Spinal cord (tissue), 10 donors: Measurements from ENCODE around the gene RAB33A. TPM values are rescaled to one million over a fixed set of nuclear protein-coding genes. Genes with fewer than 3 reads are reported as not detected.

Experiments
- DNase-seq, 6 donors: peaks; one replicate each; pipeline versions ENCODE4 v3.0.0 to v3.0.0-alpha.2; 2013 to 2015; ENCODE audit warnings: low spot score in 6 of 6, low read depth in 4 of 6
- H3K27ac ChIP-seq: one replicate; pipeline ENCODE4 v1.5.1; 2013; ENCODE audit warnings: low read depth, low read length, control low read depth
- H3K27me3 ChIP-seq: one replicate; pipeline ENCODE4 v1.6.1; 2013; ENCODE audit warnings: low read length; ENCODE audit not compliant: control insufficient read depth, insufficient read depth
- H3K36me3 ChIP-seq: one replicate; pipeline ENCODE4 v1.6.1; 2013; ENCODE audit warnings: low read length; ENCODE audit not compliant: control insufficient read depth, insufficient read depth
- H3K4me1 ChIP-seq: one replicate; pipeline ENCODE4 v1.6.1; 2013; ENCODE audit warnings: low read length; ENCODE audit not compliant: control insufficient read depth, insufficient read depth
- H3K4me3 ChIP-seq: one replicate; pipeline ENCODE4 v1.5.1; 2013; ENCODE audit warnings: low read depth, low read length, control low read depth
- H3K9me3 ChIP-seq: one replicate; pipeline ENCODE4 v1.6.1; 2013; ENCODE audit warnings: low read length; ENCODE audit not compliant: control insufficient read depth, insufficient read depth
- WGBS: methylation state at CpG from one replicate; pipeline ENCODE4 v1.1.5; 2013; ENCODE audit warnings: missing lambda C conversion rate; ENCODE audit not compliant: insufficient coverage; 5-methylcytosine and 5-hydroxymethylcytosine counted together
- polyA plus RNA-seq, 2 donors: library from polyadenylated mRNA; unstranded; fragments of 120-200 nt; gene quantifications; one replicate each; pipeline ENCODE4 v1.2.1, GENCODE V29; 2013; ENCODE audit not compliant: insufficient read length in 2 of 2
- total RNA-seq, 2 donors: library from RNA; depleted of rRNA in 1 of 2; stranded (reverse); fragments of 120-200 nt in 1 of 2; fragments of >200 nt in 1 of 2; gene quantifications; one replicate each; pipeline versions ENCODE4 v1.2.3 to v1.2.4, GENCODE V29; 2013 to 2014
- donor health status: healthy.

Gene RAB33A
- total and polyA plus RNA-seq, 4 donors = 18.6 to 52.5 (median 35.1) TPM

DNA sequence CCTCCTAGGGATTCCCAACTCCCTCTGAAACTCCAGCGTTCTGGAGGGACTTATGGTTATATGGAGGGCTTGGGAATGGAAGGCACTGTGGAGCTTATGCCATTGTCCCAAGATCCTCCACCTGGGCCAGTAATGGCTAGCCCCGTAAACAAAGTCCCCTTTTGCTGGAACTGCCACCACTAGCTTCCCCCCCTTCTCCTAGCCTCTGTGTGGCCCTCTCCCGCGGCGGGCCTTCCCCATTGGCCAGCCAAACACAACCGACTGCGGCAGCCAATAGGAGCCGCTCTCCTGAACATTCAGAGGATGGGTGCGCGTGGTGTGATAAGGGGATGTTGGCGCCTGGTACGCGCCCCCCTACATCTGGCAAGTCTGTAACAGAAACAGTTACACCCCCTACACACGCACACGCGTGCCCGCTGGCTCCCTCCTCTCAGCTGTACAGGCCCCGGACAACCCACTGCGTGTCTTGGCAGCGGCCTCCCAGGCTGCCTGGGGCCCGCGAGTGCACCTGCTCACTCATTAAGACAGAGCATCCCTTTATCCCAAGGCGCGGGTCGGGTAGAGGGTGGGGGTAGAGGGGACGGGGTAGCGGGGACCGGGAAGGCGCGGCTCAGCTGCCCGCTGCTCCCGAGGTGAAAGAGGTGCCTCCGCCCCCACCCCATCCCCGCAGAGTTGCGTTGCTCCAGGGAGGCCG lies 863 bp upstream of the RAB33A start:
- peak overlapping the region; percentile 77 for H3K27ac ChIP-seq
- H3K4me1 ChIP-seq = peaks cover 14% of the 10 kb centered on the region
- H3K36me3 ChIP-seq = no peaks in the 10 kb centered on the region
- no peaks in the 10 kb centered on the region for H3K9me3 ChIP-seq
- peak in 4 of 6 donors; percentile 58 to 97 (median 84) for DNase-seq
- H3K27me3 ChIP-seq = no peaks in the 10 kb centered on the region
- WGBS = 37% methylated on average over 17 of the region's 36 CpGs
- peak overlapping the region; percentile 59 for H3K4me3 ChIP-seq

DNA sequence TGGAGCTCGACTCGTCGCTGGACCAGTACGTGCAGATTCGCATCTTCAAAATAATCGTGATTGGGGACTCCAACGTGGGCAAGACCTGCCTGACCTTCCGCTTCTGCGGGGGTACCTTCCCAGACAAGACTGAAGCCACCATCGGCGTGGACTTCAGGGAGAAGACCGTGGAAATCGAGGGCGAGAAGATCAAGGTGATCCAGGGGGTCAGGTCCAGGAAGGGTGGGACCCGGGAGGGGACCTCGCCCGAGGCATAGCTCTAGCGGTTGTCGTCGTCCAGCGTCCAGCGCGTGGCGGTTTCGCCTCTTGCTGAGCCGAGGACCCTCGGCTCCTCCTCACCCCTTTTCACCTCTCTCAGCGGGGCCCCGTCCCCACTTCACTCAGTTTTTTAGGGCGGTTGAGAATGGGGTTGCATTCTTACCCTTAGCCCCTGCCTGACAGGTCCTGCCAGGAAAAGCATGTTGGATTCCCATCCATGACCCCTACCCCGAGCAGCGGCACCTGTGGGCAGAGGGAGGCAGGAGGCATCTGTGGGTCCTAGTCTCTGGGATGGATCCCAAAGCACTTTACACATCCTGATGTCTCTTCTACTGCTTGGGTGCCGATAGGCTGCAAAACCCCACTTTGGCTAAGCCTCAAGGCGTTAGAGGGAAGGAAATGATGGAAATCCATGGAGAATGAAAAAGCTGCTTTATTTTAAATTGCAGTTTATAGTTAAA lies 524 bp downstream of the RAB33A start:
- DNase-seq = peak in 2 of 6 donors; percentile 38 to 62
- no peaks in the 10 kb centered on the region for H3K36me3 ChIP-seq
- 31% methylated on average over 28 of the region's 34 CpGs for whole genome bisulfite sequencing
- H3K4me3 ChIP-seq = peak overlapping the region; percentile 59
- no peaks in the 10 kb centered on the region for H3K27me3 ChIP-seq
- peaks cover 24% of the 10 kb centered on the region for H3K4me1 ChIP-seq
- peak overlapping the region; percentile 77 for H3K27ac ChIP-seq
- H3K9me3 ChIP-seq = no peaks in the 10 kb centered on the region

DNA sequence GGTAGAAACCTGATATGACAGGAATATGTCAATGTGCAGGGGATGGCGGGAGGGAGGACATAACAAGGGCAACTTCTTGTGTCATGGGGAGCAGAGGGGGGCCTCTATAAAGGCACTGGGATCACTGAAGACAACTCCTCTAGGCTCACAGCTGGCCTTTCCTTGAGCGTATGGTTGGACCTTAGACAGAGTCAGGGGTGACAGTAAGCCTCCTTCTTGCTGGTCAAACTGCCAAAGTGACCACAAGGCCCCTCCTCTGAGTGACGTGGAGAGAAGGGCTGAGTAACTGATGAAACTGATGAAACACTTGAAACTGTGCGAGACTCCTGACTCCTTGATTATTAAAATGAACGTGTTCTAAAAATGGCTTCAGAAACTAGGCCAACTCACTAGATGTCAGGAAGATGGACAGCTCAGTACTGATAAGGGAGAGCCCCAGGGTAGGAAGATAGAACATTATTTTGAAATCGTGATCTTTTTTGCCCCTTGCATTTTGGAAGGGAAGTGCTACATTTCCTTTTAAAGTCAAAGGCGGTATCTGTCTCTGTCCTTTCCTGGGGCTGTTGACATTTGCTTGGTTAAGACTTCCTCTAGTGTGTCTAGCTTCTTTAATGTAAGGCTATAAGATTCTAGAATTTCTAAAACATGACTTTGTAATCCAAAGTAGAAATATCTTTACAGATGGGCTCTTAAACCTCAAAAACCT lies 1.6 kb downstream of the RAB33A start:
- Histone ChIP-seq H3K27me3 (no peaks in the 10 kb centered on the region), H3K36me3 (no peaks in the 10 kb centered on the region), H3K27ac (no peak overlapping the region), H3K9me3 (no peaks in the 10 kb centered on the region), H3K4me1 (peaks cover 24% of the 10 kb centered on the region), H3K4me3 (peak overlapping the region; percentile 59)
- WGBS = 52% methylated on average over 4 of the region's 7 CpGs
- DNase-seq = peak in 2 of 6 donors; percentile 11 to 24

DNA sequence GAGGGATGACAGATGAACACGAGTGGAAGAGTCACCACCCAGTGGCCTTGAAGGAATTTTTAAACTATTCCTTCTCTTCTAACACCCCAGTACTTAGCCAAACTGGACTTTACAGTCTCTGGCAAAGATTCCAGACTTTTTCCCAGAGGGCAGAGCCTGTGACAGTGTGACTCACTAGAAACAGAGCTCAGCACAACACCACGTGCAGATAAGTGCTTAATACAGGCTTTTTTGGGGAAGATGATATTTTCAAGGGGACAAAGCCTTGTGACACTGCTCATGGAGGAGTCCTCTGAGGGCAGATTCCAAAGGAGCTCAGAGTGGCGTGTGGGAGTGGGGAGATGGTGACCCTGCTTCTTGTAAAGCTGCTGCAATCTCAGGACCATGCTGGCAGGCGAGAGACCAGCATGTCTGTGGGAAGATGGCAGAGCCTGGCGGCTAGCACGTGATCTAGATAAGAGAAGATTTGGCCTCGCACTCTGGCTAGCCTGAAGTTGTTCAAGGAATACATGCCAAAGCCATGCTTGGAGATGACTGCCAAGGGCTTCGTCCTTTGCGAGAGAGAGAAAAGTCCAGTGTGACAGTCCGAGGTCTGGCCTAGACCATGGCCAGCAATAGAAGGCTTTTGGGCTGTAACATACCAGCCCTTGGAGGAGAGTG lies 2.4 kb downstream of the RAB33A start:
- Histone ChIP-seq H3K4me3 (peak overlapping the region; percentile 4), H3K27ac (no peak overlapping the region), H3K27me3 (no peaks in the 10 kb centered on the region), H3K9me3 (no peaks in the 10 kb centered on the region), H3K36me3 (no peaks in the 10 kb centered on the region), H3K4me1 (peaks cover 24% of the 10 kb centered on the region)
- WGBS = 56% methylated on average over 9 of the region's 10 CpGs
- DNase-seq = peak in 2 of 6 donors; percentile 8 to 11

DNA sequence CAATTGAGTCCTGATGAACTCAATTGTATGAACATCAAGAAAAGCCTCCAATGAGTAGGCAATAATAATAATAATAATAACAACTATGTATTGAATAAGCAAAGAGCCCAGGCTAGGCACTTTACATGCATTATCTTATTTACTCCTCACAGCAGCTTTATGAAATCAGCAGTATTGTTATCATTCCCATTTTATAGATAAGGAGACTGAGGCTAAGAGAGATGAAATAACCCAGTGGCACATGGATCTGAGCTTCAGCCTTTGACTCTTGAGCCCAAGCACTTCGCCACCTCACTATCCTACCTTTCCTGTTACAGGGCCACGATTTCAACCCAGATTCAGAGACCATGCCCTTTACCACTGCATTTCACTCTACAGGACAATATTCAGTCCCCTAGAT lies 3.2 kb downstream of the RAB33A start:
- Histone ChIP-seq H3K36me3 (no peaks in the 10 kb centered on the region), H3K9me3 (no peaks in the 10 kb centered on the region), H3K4me1 (peaks cover 24% of the 10 kb centered on the region), H3K27me3 (no peaks in the 10 kb centered on the region), H3K27ac (no peak overlapping the region), H3K4me3 (no peak overlapping the region)
- DNase-seq = no peak
- WGBS = no CpG with 5 or more reads among the region's 2 CpGs

DNA sequence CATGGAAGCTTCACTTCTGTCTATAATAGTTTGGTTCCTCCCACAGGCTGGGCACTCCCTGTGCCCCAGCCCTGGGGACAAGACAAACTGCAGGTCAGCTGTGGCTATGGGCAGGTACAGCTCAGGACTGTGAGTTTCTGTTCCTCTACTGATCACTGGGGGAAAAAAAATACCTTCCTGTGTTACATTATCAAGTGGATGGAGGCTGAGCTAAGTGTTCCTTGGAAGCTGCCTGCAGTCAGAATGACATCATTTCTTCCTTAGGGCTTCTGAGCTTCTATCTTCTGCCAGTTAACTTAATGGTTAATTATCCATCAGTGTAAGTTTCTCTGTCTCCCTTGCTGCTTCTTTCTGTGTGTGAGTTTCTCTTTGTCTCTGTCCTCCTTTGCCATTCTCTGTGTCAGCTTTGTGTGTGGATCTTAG lies 4.6 kb downstream of the RAB33A start:
- Histone ChIP-seq H3K4me1 (peaks cover 24% of the 10 kb centered on the region), H3K27ac (peak overlapping the region; percentile 29), H3K4me3 (no peak overlapping the region), H3K27me3 (no peaks in the 10 kb centered on the region), H3K36me3 (no peaks in the 10 kb centered on the region), H3K9me3 (no peaks in the 10 kb centered on the region)
- peak in 1 of 6 donors; percentile 5 for DNase-seq

DNA sequence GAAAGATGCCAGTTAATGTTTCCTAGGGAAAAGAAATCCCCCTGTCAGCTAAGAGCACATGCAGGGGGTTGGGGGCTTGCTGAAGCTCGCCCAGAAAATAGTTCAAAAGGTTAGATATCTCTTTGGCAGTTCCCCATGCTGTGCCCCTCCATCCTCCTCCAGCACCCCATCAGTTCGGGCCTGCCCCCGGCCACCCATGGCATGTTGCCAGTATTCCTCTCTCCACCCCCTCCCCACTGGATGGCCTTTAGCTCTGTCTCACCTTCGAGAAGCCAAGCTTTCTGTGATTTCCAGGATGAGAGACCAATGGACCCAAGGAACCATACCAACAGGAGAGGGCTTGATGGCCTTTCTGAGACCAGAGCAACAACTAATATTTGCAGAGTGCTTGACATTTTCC lies 5.2 kb downstream of the RAB33A start:
- Histone ChIP-seq H3K27me3 (no peaks in the 10 kb centered on the region), H3K9me3 (no peaks in the 10 kb centered on the region), H3K4me3 (no peak overlapping the region), H3K4me1 (peaks cover 24% of the 10 kb centered on the region), H3K27ac (no peak overlapping the region), H3K36me3 (no peaks in the 10 kb centered on the region)
- DNase-seq = no peak
- WGBS = 61% methylated on average over 3 of the region's 4 CpGs

DNA sequence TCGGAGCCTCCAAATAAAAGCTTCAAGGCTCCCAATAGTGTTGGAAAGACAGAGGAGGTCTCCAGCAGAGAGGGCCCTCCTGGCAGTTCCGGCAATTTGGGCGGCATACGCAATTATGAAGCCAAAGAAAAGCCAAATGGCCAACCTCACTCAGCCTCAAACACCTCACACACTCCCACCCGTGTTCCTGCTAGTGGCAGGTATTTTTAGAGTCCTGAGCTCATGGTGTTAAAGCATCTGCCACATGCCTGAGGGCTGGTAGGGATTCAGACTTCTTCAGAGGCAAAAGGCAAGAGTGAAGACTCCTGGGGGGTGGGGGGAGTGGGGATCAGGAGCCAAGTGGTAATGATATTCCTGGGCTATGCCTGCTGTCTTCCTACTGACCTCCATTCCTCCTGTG lies 7.4 kb downstream of the RAB33A start:
- no peak overlapping the region for H3K27ac ChIP-seq
- no peaks in the 10 kb centered on the region for H3K9me3 ChIP-seq
- H3K4me1 ChIP-seq = peaks cover 19% of the 10 kb centered on the region
- H3K27me3 ChIP-seq = no peaks in the 10 kb centered on the region
- no peaks in the 10 kb centered on the region for H3K36me3 ChIP-seq
- DNase-seq = peak in 1 of 6 donors; percentile 18
- WGBS = 50% methylated on average over 1 of the region's 5 CpGs
- H3K4me3 ChIP-seq = no peak overlapping the region

DNA sequence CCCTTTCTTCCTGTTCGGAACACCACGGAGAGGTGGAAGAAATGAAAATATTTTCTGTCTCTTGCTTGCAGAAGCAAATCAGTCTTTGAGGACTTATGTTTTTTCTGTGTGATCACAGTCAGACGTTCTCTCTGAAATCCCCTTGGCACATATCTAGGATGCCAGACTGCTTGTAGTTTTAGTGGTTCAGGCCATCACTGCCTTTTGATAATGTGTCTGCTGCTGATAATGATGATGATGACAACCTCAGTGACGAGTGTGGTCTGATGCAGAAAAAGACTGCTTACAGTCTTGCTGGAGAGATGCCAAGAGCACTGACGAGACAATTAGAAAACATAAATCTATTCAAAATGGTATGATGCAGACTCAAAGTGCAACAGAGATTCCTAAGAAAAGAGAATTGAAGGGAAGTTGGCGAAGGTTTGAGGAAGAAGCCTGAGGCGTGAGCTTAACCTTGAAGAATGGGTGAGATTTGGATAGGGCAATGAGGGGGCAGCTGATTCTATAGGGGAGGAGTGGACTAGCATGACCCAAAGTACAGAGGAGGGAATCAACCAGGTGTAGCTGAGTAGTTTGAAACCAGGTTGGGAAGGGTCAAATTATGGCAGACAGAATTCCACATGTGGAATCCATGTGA lies 7.9 kb downstream of the RAB33A start:
- 38% methylated on average over 4 of the region's 7 CpGs for WGBS
- Histone ChIP-seq H3K27ac (no peak overlapping the region), H3K4me1 (peaks cover 14% of the 10 kb centered on the region), H3K4me3 (no peak overlapping the region), H3K36me3 (no peaks in the 10 kb centered on the region), H3K27me3 (no peaks in the 10 kb centered on the region), H3K9me3 (no peaks in the 10 kb centered on the region)
- peak in 2 of 6 donors; percentile 36 to 57 for DNase-seq
